ENCODE data around the gene IL17RA.

Gene IL17RA

GRCh38 chr22:17130199-17130598 lies 45.4 kb downstream of the IL17RA start:
- no peak for TF ChIP-seq CTCF (IDR thresholded peaks at IDR 0.05; ENCODE audit: low read depth, low read length)
- peak; percentile 2 for DNase-seq (ENCODE audit: extremely low read depth, low read depth)

GRCh38 chr22:17131686-17132085 lies 46.9 kb downstream of the IL17RA start:
- TF ChIP-seq CTCF (IDR thresholded peaks at IDR 0.05; ENCODE audit: low read depth, low read length) = no peak
- DNase-seq (ENCODE audit: extremely low read depth, low read depth) = no peak

GRCh38 chr22:17132112-17132511 lies 47.3 kb downstream of the IL17RA start:
- no peak for TF ChIP-seq CTCF (IDR thresholded peaks at IDR 0.05; ENCODE audit: low read depth, low read length)
- no peak for DNase-seq (ENCODE audit: extremely low read depth, low read depth)

GRCh38 chr22:17133137-17133536 lies 48.3 kb downstream of the IL17RA start:
- no peak for TF ChIP-seq CTCF (IDR thresholded peaks at IDR 0.05; ENCODE audit: low read depth, low read length)
- DNase-seq (ENCODE audit: extremely low read depth, low read depth) = no peak

GRCh38 chr22:17135153-17135760 lies 50.5 kb downstream of the IL17RA start:
- no peak for DNase-seq (ENCODE audit: extremely low read depth, low read depth)
- no peak for TF ChIP-seq CTCF (IDR thresholded peaks at IDR 0.05; ENCODE audit: low read depth, low read length)

GRCh38 chr22:17137170-17137569 lies 52.4 kb downstream of the IL17RA start:
- TF ChIP-seq CTCF (IDR thresholded peaks at IDR 0.05; ENCODE audit: low read depth, low read length) = no peak
- DNase-seq (ENCODE audit: extremely low read depth, low read depth) = no peak

GRCh38 chr22:17137861-17138425 lies 53.1 kb downstream of the IL17RA start:
- TF ChIP-seq CTCF (IDR thresholded peaks at IDR 0.05; ENCODE audit: low read depth, low read length) = no peak
- no peak for DNase-seq (ENCODE audit: extremely low read depth, low read depth)

All from AG09319 (cell line).